HG03045 (cell line): ENCODE data around the gene MKS1.

Experiments
- ATAC-seq: cut with Tn5 transposase; IDR thresholded peaks from one replicate; pipeline ENCODE4 v1.9.1; 2021; ENCODE audit warnings: mild to moderate bottlenecking, moderate library complexity; ENCODE audit not compliant: unreplicated experiment

MKS1 gene

DNA sequence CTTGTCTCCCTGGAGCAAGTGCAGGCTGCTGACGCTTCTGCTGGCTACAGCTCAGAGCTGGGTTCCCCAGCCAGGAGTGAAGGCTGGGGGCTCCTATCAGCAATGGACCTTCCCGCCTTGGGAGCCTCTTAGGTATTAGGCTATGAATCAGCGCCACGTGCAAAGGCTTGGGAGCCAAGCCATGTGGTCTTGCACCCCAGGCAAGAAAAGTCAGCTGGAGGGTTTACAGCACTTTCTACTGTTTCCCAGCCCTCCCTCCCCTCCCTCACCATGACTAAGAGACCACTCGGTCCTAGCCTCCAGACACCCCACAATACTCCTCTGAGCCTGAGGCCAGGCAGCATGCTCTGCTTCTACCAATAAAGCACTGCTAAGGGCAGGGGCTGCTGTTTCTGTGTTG is 14.3 kb downstream of the MKS1 start:
- ATAC-seq: no peak

DNA sequence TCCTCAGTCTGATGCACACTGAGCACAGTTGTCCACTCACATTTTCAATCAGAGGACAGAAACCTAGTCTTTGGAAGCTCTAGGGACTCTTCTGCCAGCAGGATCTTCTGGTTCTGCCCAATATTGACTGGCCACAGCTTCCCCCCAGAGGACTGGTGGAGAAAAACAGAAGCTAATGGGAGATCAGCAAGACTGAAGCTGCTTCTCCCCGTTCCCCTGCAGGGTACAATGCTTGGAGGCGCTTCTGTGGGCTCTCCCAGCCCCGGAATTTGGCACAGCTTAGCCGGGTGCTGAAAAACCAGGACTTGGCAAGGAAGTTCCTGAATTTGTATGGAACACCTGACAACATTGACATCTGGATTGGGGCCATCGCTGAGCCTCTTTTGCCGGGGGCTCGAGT is 16.2 kb downstream of the MKS1 start:
- no peak for ATAC-seq

DNA sequence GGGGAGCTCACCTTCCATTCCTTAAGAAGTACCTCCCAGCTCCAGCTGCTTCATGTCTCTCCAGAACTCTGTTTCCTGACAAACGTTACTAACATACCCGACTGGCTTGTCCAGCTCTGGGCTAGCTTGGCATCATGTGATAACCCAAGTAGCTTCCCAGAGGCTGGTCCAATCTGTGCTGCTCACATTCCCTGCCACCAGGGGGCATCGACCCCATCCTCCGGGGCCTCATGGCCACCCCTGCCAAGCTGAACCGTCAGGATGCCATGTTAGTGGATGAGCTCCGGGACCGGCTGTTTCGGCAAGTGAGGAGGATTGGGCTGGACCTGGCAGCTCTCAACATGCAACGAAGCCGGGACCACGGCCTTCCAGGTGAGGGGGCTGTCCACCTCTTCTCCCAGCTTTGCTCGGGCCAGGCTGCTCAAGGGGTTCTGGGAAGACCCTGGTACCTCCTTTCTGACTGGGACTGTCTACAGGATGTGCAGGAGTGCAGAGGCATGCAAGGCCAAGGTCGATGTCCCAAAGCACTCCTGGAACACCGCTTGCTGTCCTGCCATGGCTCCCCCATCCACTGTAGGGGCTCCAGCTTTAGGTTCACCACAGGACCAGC is 18.9 kb downstream of the MKS1 start:
- ATAC-seq: no peak

DNA sequence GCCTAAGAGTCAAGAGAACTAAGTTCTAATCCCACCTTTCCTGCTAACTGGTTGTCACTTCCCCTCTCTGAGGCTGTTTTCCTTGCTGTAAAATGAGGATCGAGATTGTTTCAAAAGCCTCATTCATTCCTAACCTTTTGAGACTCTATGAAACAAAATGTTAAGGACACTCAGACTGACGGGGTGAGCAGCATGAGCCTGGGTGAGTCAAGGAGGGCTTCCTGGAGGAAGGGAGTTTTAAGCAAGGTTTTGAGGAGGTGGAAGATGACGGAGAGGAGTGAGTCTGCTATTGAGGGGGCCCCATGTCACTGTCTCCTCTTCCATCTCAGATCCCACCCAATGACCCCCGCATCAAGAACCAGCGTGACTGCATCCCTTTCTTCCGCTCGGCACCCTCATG is 22.4 kb downstream of the MKS1 start:
- ATAC-seq: no peak

DNA sequence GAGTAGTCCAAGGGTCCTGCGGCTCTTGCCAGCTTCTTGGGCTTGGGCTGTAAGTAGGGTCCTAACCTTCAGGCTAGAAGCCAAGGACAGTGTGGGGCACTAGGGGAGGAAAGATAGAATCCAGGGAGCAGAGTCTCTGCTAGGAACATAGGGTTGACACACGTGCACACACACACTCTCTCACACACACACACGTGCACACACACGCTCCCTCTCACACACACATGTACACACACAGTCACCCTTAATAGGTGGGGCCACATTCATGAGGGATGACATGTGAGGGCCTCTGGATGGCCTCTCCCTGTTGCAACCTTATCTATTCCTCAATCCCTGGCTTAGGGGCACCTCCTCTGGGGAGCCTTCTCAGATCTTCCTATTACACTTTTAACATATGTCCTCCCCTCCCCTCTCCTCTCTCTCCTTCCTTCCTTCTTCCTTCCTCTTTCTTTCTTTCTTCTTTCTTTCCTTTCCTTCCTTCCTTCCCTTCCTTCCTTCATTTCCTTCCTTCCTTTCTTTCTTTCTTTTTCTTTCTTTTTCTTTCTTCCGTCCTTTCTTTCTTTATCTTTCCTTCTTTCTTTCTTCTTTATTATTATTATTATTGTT is 23.4 kb downstream of the MKS1 start:
- no peak for ATAC-seq

DNA sequence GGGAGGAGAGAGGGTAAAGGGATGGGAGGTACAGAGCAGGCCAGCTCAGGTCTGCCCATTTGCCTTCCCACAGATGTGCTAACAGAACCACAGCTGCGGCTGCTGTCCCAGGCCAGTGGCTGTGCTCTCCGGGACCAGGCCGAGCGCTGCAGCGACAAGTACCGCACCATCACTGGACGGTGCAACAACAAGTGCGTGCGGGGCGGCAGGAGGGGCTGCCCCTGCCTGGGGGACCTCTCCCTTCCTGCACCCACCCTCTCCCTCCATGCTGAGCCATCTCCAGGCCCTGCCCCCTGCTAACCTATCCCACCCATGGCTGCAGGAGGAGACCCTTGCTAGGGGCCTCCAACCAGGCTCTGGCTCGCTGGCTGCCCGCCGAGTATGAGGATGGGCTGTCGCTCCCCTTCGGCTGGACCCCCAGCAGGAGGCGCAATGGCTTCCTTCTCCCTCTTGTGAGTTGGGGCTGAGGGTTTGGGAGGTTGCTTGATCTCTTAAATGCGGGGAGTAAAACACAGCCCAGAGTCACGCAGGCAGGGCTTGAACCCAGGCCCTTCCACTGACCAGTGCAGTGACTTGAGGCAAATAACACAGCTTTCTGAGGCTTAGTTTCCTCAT is 25.3 kb downstream of the MKS1 start:
- no peak for ATAC-seq

DNA sequence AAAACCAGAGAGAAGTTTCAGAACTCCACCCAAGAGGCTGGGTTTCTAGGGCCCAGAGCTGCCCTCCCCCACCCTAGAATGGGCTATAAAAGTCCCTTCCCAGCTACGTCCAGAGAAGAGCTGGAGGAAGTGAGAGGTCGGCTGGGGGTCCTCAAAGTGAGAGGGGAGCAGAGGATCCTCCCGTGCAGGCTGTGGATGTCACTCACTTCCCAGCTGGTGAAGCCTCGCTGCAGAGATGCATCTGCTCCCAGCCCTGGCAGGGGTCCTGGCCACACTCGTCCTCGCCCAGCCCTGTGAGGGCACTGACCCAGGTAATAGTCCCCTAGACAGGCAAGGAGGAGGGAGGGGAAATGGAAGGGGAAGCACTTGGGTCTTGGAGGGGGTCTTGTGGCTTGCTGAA is 26.4 kb downstream of the MKS1 start, which contains the start of gene EPX:
Gene EPX, plus strand, starts transcription at position 115 of the 400 bp plus-strand sequence. Its CDS starts 121 bp downstream, at position 236.
- no peak for ATAC-seq

DNA sequence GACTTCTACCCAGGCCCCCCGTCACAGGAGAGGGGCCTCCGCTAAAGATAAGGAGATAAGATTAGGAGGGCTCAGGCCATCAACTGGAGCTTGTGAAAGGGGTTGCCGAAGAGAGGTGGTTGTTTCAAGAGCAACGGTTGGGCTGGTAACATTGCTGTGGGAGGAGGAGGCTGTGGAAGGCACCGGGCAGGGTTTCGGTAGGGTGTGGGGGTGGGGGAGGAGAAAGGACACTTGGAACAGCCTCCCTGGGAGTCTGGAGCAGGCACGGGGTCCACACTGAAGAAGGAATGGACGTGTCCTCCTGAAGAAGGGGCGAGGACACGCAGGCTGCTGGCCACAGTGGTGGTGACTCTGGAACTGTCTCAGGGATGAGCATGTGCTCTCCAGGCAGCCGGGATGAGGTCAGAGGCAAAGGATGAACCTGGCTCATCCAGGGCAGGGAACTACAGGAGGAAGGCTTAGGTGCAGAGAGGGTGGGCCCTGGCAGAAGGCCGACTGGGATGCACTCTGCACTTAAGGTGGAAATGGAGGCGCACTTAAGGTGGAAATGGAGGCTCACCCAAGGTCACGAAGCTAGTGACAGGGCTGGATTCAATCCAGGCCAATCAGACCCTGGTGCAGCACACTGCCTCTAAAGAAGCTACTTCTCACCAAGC is 27.7 kb downstream of the MKS1 start:
- no peak for ATAC-seq

DNA sequence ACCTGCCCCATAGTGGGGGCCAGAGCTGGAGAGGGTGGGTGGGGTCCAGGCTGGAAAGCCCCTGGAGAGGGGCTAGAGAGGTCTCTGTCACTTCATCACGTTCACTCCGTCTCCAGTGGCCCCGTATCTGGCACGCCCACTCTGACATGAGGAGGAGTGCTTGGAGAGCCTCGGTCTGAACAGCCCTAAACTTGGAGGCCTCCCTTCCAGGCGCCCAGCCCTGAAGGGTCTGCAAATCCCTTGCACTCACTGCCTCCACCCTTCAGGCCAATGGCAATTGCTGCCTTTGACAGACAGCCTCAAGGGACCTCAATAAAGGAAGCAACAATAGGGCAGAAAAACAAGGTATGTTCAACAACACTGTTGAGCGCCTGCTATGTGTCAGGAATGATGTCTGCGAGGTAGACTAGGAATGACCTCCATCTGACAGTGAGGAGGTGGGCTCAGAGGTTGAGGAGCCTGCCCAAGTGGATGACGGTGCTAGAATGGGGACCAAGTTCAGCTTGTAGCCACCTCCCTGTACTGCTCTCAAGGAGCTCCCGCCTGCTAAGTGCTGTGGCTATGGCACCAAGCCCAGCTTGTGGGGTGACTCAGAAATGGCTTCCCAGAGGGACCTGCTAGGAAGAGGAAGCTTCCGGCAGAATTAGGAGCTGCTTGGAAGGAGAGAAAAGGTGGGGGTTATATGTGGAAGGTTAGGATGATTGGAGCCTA is 29.5 kb downstream of the MKS1 start:
- ATAC-seq: no peak

DNA sequence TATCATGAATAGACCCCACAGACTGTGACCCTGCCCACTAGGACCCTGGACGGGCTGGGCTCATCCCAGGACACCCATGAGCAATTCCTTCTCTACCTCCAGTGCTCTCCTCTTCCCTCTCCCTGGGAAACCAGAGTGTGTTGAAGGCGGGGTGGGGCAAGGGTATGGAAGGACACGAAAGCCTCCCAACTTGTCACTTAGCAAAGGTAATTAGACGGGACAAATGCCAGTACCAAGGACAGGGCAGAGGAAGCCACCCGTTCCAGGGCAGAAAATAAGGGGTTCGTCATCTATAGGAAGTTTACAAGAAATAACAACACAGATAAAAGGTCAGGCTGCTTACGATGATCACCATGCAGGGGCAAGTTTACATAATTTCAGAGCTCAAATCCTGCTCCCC is 31.4 kb downstream of the MKS1 start:
- no peak for ATAC-seq

DNA sequence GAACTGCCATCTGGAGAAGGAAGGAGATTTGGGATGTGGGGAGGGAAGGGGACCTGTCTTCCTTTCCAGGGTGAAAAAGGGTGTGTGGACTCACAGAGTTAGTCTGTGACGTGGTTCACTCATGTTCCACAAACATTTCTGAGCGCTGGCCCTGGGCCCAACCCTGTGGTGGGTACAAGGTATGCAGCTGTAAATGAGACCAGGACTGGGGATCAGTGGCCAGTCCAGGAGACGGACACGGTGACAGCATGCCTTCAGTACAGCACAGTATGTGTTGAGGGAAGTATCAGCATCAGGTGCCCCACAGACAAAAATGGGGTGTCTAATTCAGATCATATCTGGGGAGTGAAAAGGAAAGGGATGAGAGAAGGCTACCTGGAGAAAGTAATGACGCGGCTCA is 32.0 kb downstream of the MKS1 start:
- ATAC-seq: no peak

DNA sequence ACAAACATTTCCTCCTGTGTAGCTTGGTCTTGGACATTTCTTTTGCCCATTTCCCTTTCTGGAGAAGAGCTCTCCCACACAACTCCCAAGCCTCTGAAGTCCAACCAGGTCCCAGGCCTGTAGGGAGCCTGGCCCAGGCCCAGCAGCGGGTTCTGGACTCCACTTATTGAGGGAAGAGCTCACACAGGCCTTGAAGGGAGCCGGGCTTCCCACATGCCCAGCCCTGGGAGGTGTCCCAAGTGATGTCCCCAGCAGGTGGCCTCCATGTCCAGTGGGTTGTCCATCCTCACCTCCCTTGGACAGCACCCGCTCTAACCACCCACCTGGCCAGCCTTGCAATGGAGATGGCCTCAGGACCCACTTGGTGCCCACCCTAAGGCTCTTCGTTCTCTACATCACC is 32.5 kb downstream of the MKS1 start:
- no peak for ATAC-seq

DNA sequence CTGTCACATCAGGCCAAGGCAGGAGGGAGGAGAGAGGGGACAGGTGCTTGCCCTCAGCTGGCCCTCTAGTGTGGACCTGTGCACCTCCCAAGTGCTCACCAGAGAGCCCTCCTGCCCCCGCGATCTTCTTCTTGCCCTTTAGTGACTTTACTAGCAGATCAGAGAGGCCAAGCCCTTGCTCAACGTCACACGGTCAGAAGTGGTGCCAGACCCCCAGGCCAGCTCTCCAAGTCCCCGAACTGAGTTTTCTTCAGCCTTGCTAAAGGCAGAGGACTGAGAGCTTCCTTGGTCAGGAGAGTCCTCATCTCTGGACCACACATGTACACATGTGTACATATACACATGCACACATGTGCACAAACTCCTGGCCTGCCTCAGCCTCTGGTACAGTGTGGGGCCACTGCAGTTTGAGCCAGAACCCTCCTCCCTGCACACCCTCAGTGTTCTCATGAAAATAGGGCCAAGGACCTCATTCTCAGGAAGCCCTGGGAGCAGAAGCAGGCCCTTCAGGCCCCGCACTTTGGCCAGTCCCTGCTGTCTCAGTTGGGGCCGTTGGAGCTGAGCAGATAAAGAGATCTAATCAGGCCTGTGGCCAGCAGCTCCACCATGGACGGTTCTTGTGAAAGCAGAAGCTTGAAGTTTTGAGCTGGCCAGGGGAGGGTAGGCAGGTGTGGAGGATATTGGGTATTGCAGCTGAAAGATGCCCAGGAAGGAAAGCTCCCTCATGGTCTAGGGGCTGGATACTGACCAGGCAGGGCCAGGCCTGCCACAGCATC is 33.9 kb downstream of the MKS1 start:
- ATAC-seq: no peak

DNA sequence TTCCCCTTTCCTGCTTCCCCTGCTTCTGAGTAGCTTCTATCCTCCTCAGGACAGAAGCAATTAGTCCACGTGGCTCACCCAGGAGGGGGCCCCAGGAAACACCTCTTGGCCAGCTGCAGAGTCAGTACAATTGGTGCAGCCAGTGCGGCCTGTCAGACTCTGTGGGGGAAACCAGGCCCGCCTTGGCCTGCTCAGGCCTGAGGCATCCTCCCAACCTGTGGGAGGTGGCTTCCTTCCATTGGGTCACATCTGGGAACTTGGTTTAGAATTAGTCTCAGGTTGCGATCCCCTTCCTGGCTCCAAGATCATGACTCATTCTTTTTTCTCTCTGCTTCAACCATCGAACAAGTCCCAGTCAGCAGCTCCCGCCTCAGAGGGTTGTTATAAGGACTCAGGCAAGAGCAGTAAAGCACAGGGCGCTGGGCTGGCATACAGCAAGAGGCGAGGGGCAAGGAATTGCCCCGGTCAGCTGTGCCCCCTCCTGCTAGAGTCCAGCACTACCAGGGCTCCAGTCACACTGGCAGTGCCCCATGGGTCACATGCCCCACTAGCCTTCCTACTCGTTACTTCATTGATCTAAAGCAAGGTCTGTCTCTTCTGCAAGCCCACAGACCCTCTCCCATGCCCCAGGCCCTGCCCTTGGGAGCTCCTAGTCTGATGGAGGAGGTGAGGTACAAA is 34.6 kb downstream of the MKS1 start:
- no peak for ATAC-seq

DNA sequence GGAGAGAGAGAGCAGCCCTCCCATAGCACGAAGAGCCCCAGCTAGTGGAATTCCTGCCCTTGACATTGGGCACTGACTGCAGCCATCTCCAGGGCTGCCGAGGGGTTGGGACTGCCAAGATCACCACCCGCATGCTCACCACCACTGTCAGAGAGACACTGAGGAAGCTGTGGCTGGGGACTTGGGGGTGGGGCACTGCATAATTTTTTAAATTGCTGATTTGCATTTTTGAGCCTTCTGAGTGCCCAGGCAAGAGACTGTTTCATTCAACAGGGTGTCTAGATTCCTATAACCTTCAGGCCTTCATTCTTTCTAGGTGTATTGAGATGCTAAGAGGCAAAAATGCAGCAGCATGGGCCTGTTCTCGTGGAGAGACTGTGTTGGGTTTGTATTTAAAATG is 35.5 kb downstream of the MKS1 start:
- no peak for ATAC-seq

DNA sequence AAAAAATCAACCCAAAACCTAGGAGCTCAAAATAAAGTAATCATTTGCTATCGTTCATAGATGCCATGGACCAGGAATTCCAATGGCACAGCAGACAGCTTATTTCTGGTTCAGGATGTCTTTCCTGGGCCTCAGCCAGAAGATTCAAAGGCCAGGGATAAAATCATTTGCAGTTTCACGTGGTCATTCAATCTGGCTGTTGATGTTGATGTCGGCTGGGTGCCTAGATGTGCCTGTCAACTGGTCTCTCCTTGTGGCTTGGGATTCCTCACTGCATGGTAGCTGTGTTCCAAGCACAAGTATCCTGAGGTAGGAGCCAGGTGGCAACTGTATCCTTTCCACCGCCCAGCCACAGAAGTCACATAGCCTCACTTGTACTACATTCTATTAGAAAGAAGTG is 37.3 kb downstream of the MKS1 start:
- no peak for ATAC-seq

DNA sequence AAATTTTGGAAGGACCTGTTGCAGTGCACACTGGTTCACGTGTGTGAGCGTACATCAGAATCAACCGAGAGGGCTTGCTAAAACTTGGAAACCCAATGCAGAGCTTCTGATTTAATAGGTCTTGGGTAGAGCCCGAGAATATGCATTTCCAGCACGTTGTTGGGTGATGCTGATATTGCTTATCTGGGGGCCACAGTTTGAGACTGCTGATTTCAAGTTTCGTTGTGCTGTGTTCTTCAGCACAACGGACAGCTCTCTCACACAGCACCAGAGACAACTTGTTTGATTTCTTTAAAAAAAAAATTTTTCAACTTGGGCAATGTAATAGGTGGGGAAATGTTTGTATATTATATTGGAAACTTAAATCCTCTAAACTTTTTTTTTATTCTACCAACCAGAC is 42.9 kb downstream of the MKS1 start:
- no peak for ATAC-seq

DNA sequence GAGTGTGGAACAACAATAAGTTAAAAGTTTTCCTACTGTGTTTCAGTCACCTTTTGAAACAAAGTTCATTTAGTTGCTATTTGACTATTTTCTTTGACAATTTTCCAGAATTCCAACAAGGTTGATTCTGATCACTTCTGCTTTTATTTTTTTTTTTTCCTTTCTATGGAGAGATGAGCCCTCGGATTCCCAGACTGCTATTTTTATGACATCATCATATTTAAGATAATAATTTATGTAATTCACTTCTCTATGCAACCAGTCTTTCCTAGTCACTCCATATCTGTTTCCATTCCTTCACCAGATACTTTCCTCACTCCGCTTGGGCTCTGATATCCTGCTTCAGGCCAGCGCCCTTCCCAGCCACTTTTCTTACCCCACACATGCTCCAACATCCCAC is 44.2 kb downstream of the MKS1 start:
- no peak for ATAC-seq

DNA sequence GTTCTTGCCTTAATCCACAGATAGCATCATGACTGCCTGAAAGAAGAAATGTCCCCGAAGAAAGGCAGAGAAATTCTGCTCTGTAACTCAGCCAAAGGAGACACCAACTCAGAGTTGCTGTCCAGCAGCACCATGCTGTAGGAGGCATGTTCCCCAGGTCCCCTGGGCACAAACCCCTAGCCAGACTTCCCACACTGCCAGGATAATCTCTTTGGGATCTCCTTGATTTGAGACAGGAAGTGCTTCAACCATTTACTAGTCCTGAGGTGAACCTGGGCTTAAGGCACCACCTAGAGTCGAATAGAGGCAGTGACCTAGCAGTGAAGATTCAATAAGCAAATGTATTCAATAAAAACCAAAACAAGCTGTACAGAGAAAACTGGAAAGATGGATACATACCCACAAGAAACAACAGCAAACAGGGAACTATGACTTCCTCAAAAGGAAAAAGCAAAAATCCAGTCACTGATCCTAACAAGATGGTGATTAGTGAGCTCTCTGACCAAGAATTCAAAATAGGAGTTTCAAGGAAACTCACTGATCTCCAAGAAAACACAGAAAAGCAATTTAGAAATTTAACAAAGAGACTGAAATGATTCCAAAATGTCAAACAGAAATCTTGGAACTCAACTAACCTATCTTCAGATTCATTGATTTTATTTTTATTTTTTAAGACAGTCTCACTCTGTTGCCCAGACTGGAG is 46.5 kb downstream of the MKS1 start:
- no peak for ATAC-seq

DNA sequence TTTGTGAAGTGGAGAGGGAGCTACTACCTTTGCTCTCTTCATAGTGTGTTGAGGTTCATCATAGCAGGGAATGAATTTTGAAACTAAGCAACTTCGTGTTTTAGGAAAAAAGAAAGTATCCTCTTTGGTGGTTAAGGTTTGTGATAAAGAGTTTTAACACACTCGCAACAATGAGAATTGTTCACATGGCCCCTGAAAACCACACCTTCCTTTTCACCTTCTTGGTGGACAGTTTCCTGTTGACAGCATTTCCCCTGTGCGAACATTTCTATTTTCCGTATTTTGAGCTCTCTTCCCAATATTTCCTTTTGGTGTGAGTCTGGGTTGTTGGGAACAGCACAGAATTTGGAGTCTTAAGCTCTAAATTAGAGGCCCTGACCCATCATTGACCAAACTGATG is 48.4 kb downstream of the MKS1 start:
- no peak for ATAC-seq
